Caco-2 (cell line): ENCODE results near the gene CDCA3. TPM values are rescaled to one million over a fixed set of nuclear protein-coding genes. Genes with fewer than 3 reads are reported as not detected.

Experiments
- BruUV-seq: library from RNA; stranded (reverse); fragments of 400-500 nt; replicated peaks from 2 replicates; lab custom pipeline; 2021; lab: Mats Ljungman, UMichigan
- CTCF ChIA-PET: fragments of 300-600 bp; sonication (Branson Sonifier 250); formaldehyde crosslinking; loops from one replicate; lab custom pipeline; 2022; ENCODE audit warnings: antibody characterized with exemption; lab: Charles Lee
- POLR2A ChIA-PET: fragments of 300-600 bp; sonication (Branson Sonifier 250); formaldehyde crosslinking; loops from one replicate; lab custom pipeline; 2022; ENCODE audit warnings: antibody characterized with exemption; lab: Charles Lee
- DNase-seq, 2 experiments: peaks; one replicate each; pipeline versions ENCODE4 v3.0.0 to v3.0.0-alpha.2; 2020 to 2022
- H3K27me3 ChIP-seq: replicated peaks from 2 replicates; pipeline ENCODE4 v1.6.0; 2011; ENCODE audit warnings: low read length; ENCODE audit not compliant: control insufficient read depth, insufficient read depth
- H3K36me3 ChIP-seq: 2 replicates; pipeline ENCODE4 v1.5.1; 2011; ENCODE audit warnings: low read length; ENCODE audit not compliant: control insufficient read depth, insufficient read depth
- H3K4me1 ChIP-seq: fragments of 250-450 bp; sonication (Bioruptor Pico); 2 replicates; pipeline ENCODE4 v1.5.1; 2020; ENCODE audit warnings: mild to moderate bottlenecking
- H3K4me3 ChIP-seq: 2 replicates; pipeline ENCODE4 v1.5.1; 2011; ENCODE audit warnings: low read depth, mild to moderate bottlenecking, control low read depth, low read length
- H3K9me3 ChIP-seq: fragments of 250-450 bp; sonication (Bioruptor Pico); 2 replicates; pipeline ENCODE4 v1.5.1; 2020; ENCODE audit warnings: mild to moderate bottlenecking, moderate library complexity
- H3K27ac Mint-ChIP-seq: one replicate; pipeline ENCODE4 v1.8.0; 2022; ENCODE audit warnings: mixed read lengths; ENCODE audit not compliant: unreplicated experiment
- H3K27me3 Mint-ChIP-seq: one replicate; pipeline ENCODE4 v1.8.0; 2022; ENCODE audit warnings: mixed read lengths; ENCODE audit not compliant: insufficient read depth, unreplicated experiment
- H3K36me3 Mint-ChIP-seq: one replicate; pipeline ENCODE4 v1.8.0; 2022; ENCODE audit warnings: mild to moderate bottlenecking, mixed read lengths; ENCODE audit not compliant: insufficient read depth, unreplicated experiment
- H3K4me1 Mint-ChIP-seq: one replicate; pipeline ENCODE4 v1.8.0; 2022; ENCODE audit warnings: low read depth, mixed read lengths; ENCODE audit not compliant: unreplicated experiment
- H3K4me3 Mint-ChIP-seq: one replicate; pipeline ENCODE4 v1.8.0; 2022; ENCODE audit warnings: mild to moderate bottlenecking, moderate library complexity, mixed read lengths; ENCODE audit not compliant: unreplicated experiment
- H3K9me3 Mint-ChIP-seq: one replicate; pipeline ENCODE4 v1.8.0; 2022; ENCODE audit warnings: mixed read lengths; ENCODE audit not compliant: unreplicated experiment
- intact Hi-C: fragments of 100-400 bp; cut with micrococcal nuclease; formaldehyde crosslinking; loops from one replicate; pipeline ENCODE4 v1.10.0; 2022; ENCODE audit not compliant: unreplicated experiment
- total RNA-seq: library from RNA; stranded (reverse); gene quantifications from 2 replicates; pipeline ENCODE4 v1.2.3, GENCODE V29; 2022
- TF ChIP-seq, protein P1 (sequence below), 2 experiments: fragments of 200-600 bp in 1 of 2; IDR thresholded peaks; 1 replicate in 1 of 2; 2 replicates in 1 of 2; pipeline versions ENCODE4 v1.5.1 to v1.8.0; 2011 to 2022; ENCODE audit warnings: antibody characterized with exemption in 1 of 2, control low read depth in 1 of 2, inconsistent platforms in 1 of 2, low read depth in 1 of 2, low read length in 1 of 2, mild to moderate bottlenecking in 1 of 2, moderate library complexity in 1 of 2; ENCODE audit not compliant: insufficient read depth in 1 of 2, severe bottlenecking in 1 of 2, unreplicated experiment in 1 of 2

Gene CDCA3
- total RNA-seq, 1 experiment from 2014 or later: 147 TPM

DNA sequence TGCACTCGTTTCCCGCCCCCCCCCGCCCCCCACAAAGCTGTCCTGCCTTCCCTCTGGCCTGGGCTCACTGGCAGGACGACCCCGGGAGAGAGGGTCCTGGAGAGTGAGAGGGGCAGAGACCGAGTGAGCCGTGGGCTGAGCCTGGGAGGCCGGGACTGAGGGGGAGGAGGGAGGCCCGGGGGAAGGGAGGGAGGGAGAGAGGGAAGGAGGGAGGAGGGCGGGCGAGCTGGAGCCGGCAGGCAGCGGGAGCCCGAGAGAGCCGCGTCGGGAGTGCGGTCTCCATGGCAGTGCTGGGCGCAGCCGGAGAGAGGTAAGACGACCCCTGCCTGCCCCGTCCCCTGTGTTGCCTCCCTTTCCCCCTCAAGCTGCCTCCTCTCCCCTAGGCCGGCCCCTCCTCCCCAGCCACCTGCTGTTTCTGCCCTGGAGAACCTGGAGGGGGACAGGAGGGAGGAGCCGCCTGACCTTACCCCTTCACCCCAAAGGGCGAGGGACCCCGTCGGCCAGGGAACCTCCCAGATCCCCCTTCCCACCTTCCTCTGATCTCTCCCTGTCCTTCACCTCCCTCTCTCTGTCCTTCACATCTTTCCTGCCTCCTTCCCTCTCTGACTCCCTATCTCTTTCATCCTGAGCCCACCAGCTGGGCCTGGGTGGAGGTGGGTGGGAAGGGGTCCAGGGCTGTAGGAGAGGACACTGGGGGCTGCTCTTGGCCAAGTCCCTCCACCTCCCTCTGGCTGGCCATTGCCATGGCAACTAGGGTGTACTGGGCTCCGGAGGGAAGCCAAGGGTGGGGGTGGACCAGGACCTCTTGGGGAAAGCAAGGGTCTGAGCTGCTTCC, 29.3 kb downstream of the CDCA3 start, which contains the start of gene GPR162:
TSS of gene GPR162 (plus strand) at position 231 of the 835 bp plus-strand sequence. CDS start 2,078 bp downstream, outside the sequence.
- peaks cover 9% of the 10 kb centered on the region for H3K4me1 ChIP-seq
- no peak for DNase-seq
- H3K4me3 Mint-ChIP-seq: peak within 1 kb of the TSS; percentile 66
- BruUV-seq: no TSS peak
- intact Hi-C loops: no loop called here
- H3K27me3 ChIP-seq: no peaks in the 10 kb centered on the region
- ChIA-PET POLR2A (interaction anchor here (0.5 to 1.4 kb wide), 4 partner anchors 29 to 70 kb away, joined by 3 to 4 read pairs (median 3); partner anchors contain the start of genes CDCA3 and PTMS), CTCF (interaction anchor here (0.5 to 2.4 kb wide), 6 partner anchors 13 to 219 kb away, joined by 3 to 9 read pairs (median 6); partner anchors contain the start of genes MLF2 and PTMS)
- no peaks in the 10 kb centered on the region for H3K36me3 ChIP-seq
- H3K4me3 ChIP-seq: peak within 1 kb of the TSS; percentile 33
- H3K27me3 Mint-ChIP-seq: peaks cover 19% of the 10 kb centered on the region
- H3K9me3 Mint-ChIP-seq: no peaks in the 10 kb centered on the region
- H3K36me3 Mint-ChIP-seq: no peaks in the 10 kb centered on the region
- H3K9me3 ChIP-seq: no peaks in the 10 kb centered on the region
- no peaks in the 10 kb centered on the region for H3K4me1 Mint-ChIP-seq
- TF ChIP-seq, protein P1, sequence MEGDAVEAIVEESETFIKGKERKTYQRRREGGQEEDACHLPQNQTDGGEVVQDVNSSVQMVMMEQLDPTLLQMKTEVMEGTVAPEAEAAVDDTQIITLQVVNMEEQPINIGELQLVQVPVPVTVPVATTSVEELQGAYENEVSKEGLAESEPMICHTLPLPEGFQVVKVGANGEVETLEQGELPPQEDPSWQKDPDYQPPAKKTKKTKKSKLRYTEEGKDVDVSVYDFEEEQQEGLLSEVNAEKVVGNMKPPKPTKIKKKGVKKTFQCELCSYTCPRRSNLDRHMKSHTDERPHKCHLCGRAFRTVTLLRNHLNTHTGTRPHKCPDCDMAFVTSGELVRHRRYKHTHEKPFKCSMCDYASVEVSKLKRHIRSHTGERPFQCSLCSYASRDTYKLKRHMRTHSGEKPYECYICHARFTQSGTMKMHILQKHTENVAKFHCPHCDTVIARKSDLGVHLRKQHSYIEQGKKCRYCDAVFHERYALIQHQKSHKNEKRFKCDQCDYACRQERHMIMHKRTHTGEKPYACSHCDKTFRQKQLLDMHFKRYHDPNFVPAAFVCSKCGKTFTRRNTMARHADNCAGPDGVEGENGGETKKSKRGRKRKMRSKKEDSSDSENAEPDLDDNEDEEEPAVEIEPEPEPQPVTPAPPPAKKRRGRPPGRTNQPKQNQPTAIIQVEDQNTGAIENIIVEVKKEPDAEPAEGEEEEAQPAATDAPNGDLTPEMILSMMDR (IDR thresholded peaks at IDR 0.05; ENCODE audit: insufficient read depth in 1 of 2, low read depth in 1 of 2, low read length in 1 of 2, severe bottlenecking in 1 of 2, unreplicated experiment in 1 of 2): no peak
- H3K27ac Mint-ChIP-seq: no peak within 1 kb of the TSS

DNA sequence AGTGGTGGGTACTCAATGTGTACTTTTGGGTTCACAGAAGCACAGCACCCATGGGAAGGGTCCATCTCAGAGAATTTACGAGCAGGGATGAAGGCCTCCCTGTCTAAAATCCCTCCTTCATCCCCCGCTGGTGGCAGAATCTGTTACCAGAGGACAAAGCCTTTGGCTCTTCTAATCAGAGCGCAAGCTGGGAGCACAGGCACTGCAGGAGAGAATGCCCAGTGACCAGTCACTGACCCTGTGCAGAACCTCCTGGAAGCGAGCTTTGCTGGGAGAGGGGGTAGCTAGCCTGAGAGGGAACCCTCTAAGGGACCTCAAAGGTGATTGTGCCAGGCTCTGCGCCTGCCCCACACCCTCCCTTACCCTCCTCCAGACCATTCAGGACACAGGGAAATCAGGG, 30.9 kb downstream of the CDCA3 start:
- H3K36me3 ChIP-seq: no peaks in the 10 kb centered on the region
- Mint-ChIP-seq H3K36me3 (no peaks in the 10 kb centered on the region), H3K27me3 (peaks cover 14% of the 10 kb centered on the region), H3K4me1 (no peaks in the 10 kb centered on the region), H3K4me3 (no peak overlapping the region), H3K9me3 (no peaks in the 10 kb centered on the region), H3K27ac (no peak overlapping the region)
- H3K4me3 ChIP-seq: no peak overlapping the region
- no peak for DNase-seq
- CTCF ChIA-PET: interaction anchor here (0.6 to 0.8 kb wide), 2 partner anchors 66 to 263 kb away, joined by 3 to 4 read pairs; no protein-coding TSS in a partner anchor
- TF ChIP-seq, protein P1 (IDR thresholded peaks at IDR 0.05; ENCODE audit: insufficient read depth in 1 of 2, low read depth in 1 of 2, low read length in 1 of 2, severe bottlenecking in 1 of 2, unreplicated experiment in 1 of 2): no peak
- peaks cover 9% of the 10 kb centered on the region for H3K4me1 ChIP-seq
- H3K9me3 ChIP-seq: no peaks in the 10 kb centered on the region
- intact Hi-C loops: no loop called here
- H3K27me3 ChIP-seq: no peaks in the 10 kb centered on the region
- POLR2A ChIA-PET: no interaction called here
- BruUV-seq: no TSS peak

DNA sequence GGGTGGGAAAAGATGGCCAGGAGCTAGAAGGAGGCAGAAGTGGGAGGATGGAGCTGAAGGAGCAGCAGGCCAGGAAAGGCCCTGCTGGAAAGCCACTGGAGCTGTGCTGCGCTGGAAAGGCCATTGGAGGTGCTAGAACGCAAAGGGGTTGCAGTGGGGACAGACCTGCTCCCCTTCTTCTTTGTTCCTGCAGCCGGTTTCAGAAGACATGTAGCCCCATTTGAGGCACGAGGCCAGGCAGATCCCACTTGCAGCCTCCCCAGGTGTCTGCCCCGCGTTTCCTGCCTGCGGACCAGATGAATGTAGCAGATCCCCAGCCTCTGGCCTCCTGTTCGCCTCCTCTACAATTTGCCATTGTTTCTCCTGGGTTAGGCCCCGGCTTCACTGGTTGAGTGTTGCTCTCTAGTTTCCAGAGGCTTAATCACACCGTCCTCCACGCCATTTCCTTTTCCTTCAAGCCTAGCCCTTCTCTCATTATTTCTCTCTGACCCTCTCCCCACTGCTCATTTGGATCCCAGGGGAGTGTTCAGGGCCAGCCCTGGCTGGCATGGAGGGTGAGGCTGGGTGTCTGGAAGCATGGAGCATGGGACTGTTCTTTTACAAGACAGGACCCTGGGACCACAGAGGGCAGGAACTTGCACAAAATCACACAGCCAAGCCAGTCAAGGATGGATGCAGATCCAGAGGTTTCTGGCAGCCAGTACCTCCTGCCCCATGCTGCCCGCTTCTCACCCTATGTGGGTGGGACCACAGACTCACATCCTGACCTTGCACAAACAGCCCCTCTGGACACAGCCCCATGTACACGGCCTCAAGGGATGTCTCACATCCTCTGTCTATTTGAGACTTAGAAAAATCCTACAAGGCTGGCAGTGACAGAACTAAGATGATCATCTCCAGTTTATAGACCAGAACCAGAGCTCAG, 31.7 kb downstream of the CDCA3 start:
- CTCF ChIA-PET: interaction anchor here (0.6 kb wide), 1 partner anchor 95 kb away, joined by 3 read pairs; no protein-coding TSS in a partner anchor
- Mint-ChIP-seq H3K27ac (no peak overlapping the region), H3K36me3 (no peaks in the 10 kb centered on the region), H3K9me3 (no peaks in the 10 kb centered on the region), H3K27me3 (peaks cover 8% of the 10 kb centered on the region), H3K4me1 (no peaks in the 10 kb centered on the region), H3K4me3 (no peak overlapping the region)
- Histone ChIP-seq H3K4me1 (peaks cover 9% of the 10 kb centered on the region), H3K4me3 (no peak overlapping the region), H3K27me3 (no peaks in the 10 kb centered on the region), H3K9me3 (no peaks in the 10 kb centered on the region), H3K36me3 (no peaks in the 10 kb centered on the region)
- no peak for DNase-seq
- TF ChIP-seq, protein P1 (IDR thresholded peaks at IDR 0.05; ENCODE audit: insufficient read depth in 1 of 2, low read depth in 1 of 2, low read length in 1 of 2, severe bottlenecking in 1 of 2, unreplicated experiment in 1 of 2): no peak
- BruUV-seq: no TSS peak
- intact Hi-C loops: no loop called here
- POLR2A ChIA-PET: no interaction called here
